Testis (tissue), 2 donors: Measurements from ENCODE around the gene CELSR1.

Source experiments
- POLR2A ChIP-seq: fragments of 450-650 bp; IDR thresholded peaks from one replicate; pipeline ENCODE4 v1.6.1; 2017; ENCODE audit warnings: antibody characterized with exemption, mild to moderate bottlenecking, moderate library complexity
- TF ChIP-seq, protein P1 (sequence below), 3 experiments: fragments of 450-650 bp in 2 of 3; fragments of 200-600 bp in 1 of 3; sonication (generic) in 1 of 3; IDR thresholded peaks; one replicate each; pipeline ENCODE4 v1.5.1; 2016 to 2019; ENCODE audit warnings: antibody characterized with exemption in 3 of 3, mild to moderate bottlenecking in 2 of 3, moderate library complexity in 1 of 3

DNA sequence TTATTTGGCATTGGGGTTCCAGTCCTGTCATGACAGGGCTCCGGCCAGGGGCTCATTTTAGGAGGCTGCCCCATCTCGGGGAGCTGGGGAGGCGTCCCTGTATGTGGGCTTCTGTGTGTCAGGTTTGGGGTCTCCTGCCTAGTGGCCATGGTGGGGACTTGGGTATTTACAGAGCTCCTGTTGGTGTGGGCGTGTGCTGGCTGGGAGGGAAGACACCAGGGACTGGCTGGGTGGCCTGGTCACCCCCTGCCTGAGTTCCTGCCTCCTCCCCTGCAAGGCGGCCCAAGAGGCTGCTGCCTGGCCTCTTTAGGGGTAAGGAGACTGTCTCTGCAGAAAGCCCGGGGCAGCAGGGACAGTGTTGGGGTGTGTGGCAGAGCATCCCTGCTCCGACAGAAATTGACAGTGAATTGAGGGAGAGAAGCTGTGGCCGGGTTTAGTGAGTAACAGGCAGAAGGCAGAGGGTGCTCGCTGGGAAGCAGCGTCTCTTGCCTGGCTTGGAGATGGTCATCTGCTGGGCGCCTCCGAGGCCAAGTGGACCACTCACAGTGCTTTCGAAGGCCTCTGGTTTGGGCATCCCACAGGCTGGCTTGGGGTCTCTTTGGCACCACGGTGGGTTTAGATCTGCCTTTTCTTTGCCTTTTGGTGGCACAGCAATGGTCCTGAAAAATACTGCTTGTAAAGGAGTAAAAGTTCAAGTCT lies 42.5 kb upstream of the CELSR1 start:
- TF ChIP-seq, protein P1, sequence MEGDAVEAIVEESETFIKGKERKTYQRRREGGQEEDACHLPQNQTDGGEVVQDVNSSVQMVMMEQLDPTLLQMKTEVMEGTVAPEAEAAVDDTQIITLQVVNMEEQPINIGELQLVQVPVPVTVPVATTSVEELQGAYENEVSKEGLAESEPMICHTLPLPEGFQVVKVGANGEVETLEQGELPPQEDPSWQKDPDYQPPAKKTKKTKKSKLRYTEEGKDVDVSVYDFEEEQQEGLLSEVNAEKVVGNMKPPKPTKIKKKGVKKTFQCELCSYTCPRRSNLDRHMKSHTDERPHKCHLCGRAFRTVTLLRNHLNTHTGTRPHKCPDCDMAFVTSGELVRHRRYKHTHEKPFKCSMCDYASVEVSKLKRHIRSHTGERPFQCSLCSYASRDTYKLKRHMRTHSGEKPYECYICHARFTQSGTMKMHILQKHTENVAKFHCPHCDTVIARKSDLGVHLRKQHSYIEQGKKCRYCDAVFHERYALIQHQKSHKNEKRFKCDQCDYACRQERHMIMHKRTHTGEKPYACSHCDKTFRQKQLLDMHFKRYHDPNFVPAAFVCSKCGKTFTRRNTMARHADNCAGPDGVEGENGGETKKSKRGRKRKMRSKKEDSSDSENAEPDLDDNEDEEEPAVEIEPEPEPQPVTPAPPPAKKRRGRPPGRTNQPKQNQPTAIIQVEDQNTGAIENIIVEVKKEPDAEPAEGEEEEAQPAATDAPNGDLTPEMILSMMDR (IDR thresholded peaks at IDR 0.05): no peak
- no peak for TF ChIP-seq POLR2A
